ENCODE measurements around the gene R3HDM4. TPM values are rescaled to one million over a fixed set of nuclear protein-coding genes. Genes with fewer than 3 reads are reported as not detected.
"Not testable (repeated sequence)": the region's sequence is repeated elsewhere in the genome, so short reads cannot be mapped to it uniquely, and the experiment has no call there.

The R3HDM4 gene
- total RNA-seq, 1 donor from 2014 or later, result 46.0 TPM

- ATAC-seq (no peak), DNase-seq (no peak)
- peaks cover 24% of the 10 kb centered on the region for H3K27me3 ChIP-seq (ENCODE audit: low read depth)
- H3K27ac ChIP-seq, result peak within 1 kb of the TSS; percentile 51
- no peak within 1 kb of the TSS for H3K4me3 ChIP-seq
- intact Hi-C loops (cut with DNase I), result no loop called here
- H3K9me3 ChIP-seq, result no peaks in the 10 kb centered on the region
- H3K36me3 ChIP-seq, result no peaks in the 10 kb centered on the region
- TF ChIP-seq CTCF (IDR thresholded peaks at IDR 0.05), result no peak
- peaks cover 21% of the 10 kb centered on the region for H3K4me1 ChIP-seq
These were observed 60.6 kb downstream of the R3HDM4 start, which contains the start of gene ELANE for GRCh38 chr19:852136-853013. Gene ELANE, plus strand, starts transcription at chr19:852303. Its CDS starts 26 bp downstream, at chr19:852329.

- peaks cover 36% of the 10 kb centered on the region for H3K27me3 ChIP-seq (ENCODE audit: low read depth)
These were observed 62.1 kb downstream of the R3HDM4 start for GRCh38 chr19:850979-851335.

GRCh38 chr19:850221-850978 is 62.6 kb downstream of the R3HDM4 start:
- intact Hi-C loops (cut with DNase I), result no loop called here

More at GRCh38 chr19:850979-851335, 62.1 kb downstream of the R3HDM4 start:
- peaks cover 21% of the 10 kb centered on the region for H3K4me1 ChIP-seq
- DNase-seq (no peak), ATAC-seq (no peak)
- H3K36me3 ChIP-seq, result no peaks in the 10 kb centered on the region
- no peak for TF ChIP-seq CTCF (IDR thresholded peaks at IDR 0.05)
- H3K4me3 ChIP-seq, result no peak overlapping the region
- H3K9me3 ChIP-seq, result no peaks in the 10 kb centered on the region
- intact Hi-C loops (cut with DNase I), result no loop called here
- peak overlapping the region; percentile 51 for H3K27ac ChIP-seq

GRCh38 chr19:849195-849594 is 63.8 kb downstream of the R3HDM4 start:
- H3K27ac ChIP-seq; intact Hi-C loops (cut with DNase I): not testable (repeated sequence)
- peaks cover 48% of the 10 kb centered on the region for H3K27me3 ChIP-seq (ENCODE audit: low read depth)

More at GRCh38 chr19:850221-850978, 62.6 kb downstream of the R3HDM4 start:
- DNase-seq (peak; percentile 90), ATAC-seq (peak; percentile 90 to 92)
- H3K4me3 ChIP-seq, result no peak overlapping the region
- H3K27ac ChIP-seq, result peak overlapping the region; percentile 51
- no peaks in the 10 kb centered on the region for H3K36me3 ChIP-seq
- TF ChIP-seq CTCF (IDR thresholded peaks at IDR 0.05), result no peak
- H3K27me3 ChIP-seq (ENCODE audit: low read depth), result peaks cover 41% of the 10 kb centered on the region
- H3K4me1 ChIP-seq, result peaks cover 21% of the 10 kb centered on the region
- H3K9me3 ChIP-seq, result no peaks in the 10 kb centered on the region

GRCh38 chr19:848386-848921 is 64.6 kb downstream of the R3HDM4 start:
- Histone ChIP-seq H3K27me3 (ENCODE audit: low read depth) (peaks cover 53% of the 10 kb centered on the region), H3K4me3 (no peak overlapping the region), H3K9me3 (no peaks in the 10 kb centered on the region), H3K27ac (no peak overlapping the region), H3K4me1 (peaks cover 26% of the 10 kb centered on the region), H3K36me3 (no peaks in the 10 kb centered on the region)
- DNase-seq (no peak), ATAC-seq (no peak)
- no peak for TF ChIP-seq CTCF (IDR thresholded peaks at IDR 0.05)
- intact Hi-C loops (cut with DNase I), result no loop called here

More at GRCh38 chr19:849195-849594, 63.8 kb downstream of the R3HDM4 start:
- not testable (repeated sequence) for H3K9me3 ChIP-seq, H3K36me3 ChIP-seq, H3K4me3 ChIP-seq, DNase-seq, ATAC-seq
- peaks cover 21% of the 10 kb centered on the region for H3K4me1 ChIP-seq

Other genes starting within 250 kb of the R3HDM4 start
- 48.0 TPM for gene FSTL3, start 236.8 kb downstream of the R3HDM4 start, total RNA-seq
- not detected for gene PRSS57, start 217.8 kb downstream of the R3HDM4 start, total RNA-seq
- gene PALM, start 204.3 kb downstream of the R3HDM4 start, total RNA-seq, result 37.0 TPM
- 8.9 TPM for gene MISP, start 162.1 kb downstream of the R3HDM4 start, total RNA-seq
- 254 TPM for gene PTBP1, start 115.8 kb downstream of the R3HDM4 start, total RNA-seq
- 2.1 TPM for gene PLPPR3, start 91.3 kb downstream of the R3HDM4 start, total RNA-seq
- gene AZU1, start 85.4 kb downstream of the R3HDM4 start, total RNA-seq, result 1.7 TPM
- not detected for gene PRTN3, start 72.2 kb downstream of the R3HDM4 start, total RNA-seq
- gene ELANE, start 60.9 kb downstream of the R3HDM4 start, total RNA-seq, result 0.97 TPM
- 282 TPM for gene CFD, start 53.6 kb downstream of the R3HDM4 start, total RNA-seq
- gene MED16, start 20.0 kb downstream of the R3HDM4 start, total RNA-seq, result 46.1 TPM
- gene RNU6-9, start 19.7 kb downstream of the R3HDM4 start, total RNA-seq, result not detected
- not detected for gene KISS1R, start 4.1 kb upstream of the R3HDM4 start, total RNA-seq
- 16.9 TPM for gene ARID3A, start 12.8 kb upstream of the R3HDM4 start, total RNA-seq
- 29.2 TPM for gene WDR18, start 71.1 kb upstream of the R3HDM4 start, total RNA-seq
- gene GRIN3B, start 87.2 kb upstream of the R3HDM4 start, total RNA-seq, result 3.0 TPM
- gene TMEM259, start 107.9 kb upstream of the R3HDM4 start, total RNA-seq, result 159 TPM
- gene RNU6-2, start 108.3 kb upstream of the R3HDM4 start, total RNA-seq, result not detected
- 158 TPM for gene CNN2, start 113.4 kb upstream of the R3HDM4 start, total RNA-seq
- gene ABCA7, start 126.9 kb upstream of the R3HDM4 start, total RNA-seq, result 53.3 TPM
- gene ARHGAP45, start 153.9 kb upstream of the R3HDM4 start, total RNA-seq, result 83.5 TPM
- gene POLR2E, start 182.2 kb upstream of the R3HDM4 start, total RNA-seq, result 158 TPM
- gene GPX4, start 190.8 kb upstream of the R3HDM4 start, total RNA-seq, result 378 TPM

Measured in lower lobe of right lung (tissue), 2 donors.